Measurements from ENCODE around the gene KIAA1217.

DNA sequence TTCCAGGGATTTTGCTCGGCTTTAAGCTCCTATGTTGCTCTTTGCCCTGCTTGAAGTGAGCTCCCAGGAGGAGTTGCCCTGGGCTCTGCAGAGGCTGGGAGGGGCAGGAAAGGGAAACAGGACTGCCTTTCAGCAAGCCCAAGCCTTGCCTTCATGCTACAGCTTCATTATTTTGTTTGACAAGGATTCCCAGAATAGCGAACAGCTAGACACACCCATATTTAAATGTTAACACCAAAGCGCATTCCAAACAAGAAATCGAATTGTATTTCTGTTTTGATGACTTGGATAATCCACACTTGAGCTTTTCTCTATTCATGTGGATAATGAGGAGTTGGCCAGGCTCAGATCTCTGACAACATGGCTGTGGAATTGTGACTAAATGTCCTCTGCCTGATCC, 6.3 kb downstream of the KIAA1217 start:
- TF ChIP-seq TEAD4 (IDR thresholded peaks at IDR 0.05; ENCODE audit: borderline replicate concordance, insufficient read depth): no peak
- no peak for TF ChIP-seq REST (IDR thresholded peaks at IDR 0.05; ENCODE audit: low read depth, low read length)
- TF ChIP-seq, protein P1, sequence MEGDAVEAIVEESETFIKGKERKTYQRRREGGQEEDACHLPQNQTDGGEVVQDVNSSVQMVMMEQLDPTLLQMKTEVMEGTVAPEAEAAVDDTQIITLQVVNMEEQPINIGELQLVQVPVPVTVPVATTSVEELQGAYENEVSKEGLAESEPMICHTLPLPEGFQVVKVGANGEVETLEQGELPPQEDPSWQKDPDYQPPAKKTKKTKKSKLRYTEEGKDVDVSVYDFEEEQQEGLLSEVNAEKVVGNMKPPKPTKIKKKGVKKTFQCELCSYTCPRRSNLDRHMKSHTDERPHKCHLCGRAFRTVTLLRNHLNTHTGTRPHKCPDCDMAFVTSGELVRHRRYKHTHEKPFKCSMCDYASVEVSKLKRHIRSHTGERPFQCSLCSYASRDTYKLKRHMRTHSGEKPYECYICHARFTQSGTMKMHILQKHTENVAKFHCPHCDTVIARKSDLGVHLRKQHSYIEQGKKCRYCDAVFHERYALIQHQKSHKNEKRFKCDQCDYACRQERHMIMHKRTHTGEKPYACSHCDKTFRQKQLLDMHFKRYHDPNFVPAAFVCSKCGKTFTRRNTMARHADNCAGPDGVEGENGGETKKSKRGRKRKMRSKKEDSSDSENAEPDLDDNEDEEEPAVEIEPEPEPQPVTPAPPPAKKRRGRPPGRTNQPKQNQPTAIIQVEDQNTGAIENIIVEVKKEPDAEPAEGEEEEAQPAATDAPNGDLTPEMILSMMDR (IDR thresholded peaks at IDR 0.05): no peak
- no peak for TF ChIP-seq POLR2AphosphoS5 (IDR thresholded peaks at IDR 0.05; ENCODE audit: low read depth, low read length)
- TF ChIP-seq NRF1 (IDR thresholded peaks at IDR 0.05; ENCODE audit: low read depth, low read length): no peak
- TF ChIP-seq PBX3 (IDR thresholded peaks at IDR 0.05): no peak
- TF ChIP-seq GABPA (IDR thresholded peaks at IDR 0.05; ENCODE audit: low read depth): no peak
- TF ChIP-seq EZH2phosphoT487 (IDR thresholded peaks at IDR 0.05; ENCODE audit: borderline replicate concordance, low read depth): no peak
